PC-3 (cell line): ENCODE results near the gene JAZF1. TPM values are rescaled to one million over a fixed set of nuclear protein-coding genes. Genes with fewer than 3 reads are reported as not detected.

Source experiments
- ATAC-seq: fragments of 200-7000 bp; cut with Tn5 transposase; 2 replicates; pipeline ENCODE4 v1.9.1; 2020; ENCODE audit warnings: mild to moderate bottlenecking, moderate library complexity
- BruUV-seq: library from RNA; stranded (reverse); fragments of 400-500 nt; replicated peaks from 2 replicates; lab custom pipeline; 2021; lab: Mats Ljungman, UMichigan
- CTCF ChIA-PET: fragments of 300-600 bp; sonication (Branson Sonifier 250); formaldehyde crosslinking; loops from one replicate; lab custom pipeline; 2022; ENCODE audit warnings: antibody characterized with exemption; lab: Charles Lee
- POLR2A ChIA-PET: fragments of 300-600 bp; sonication (Branson Sonifier 250); formaldehyde crosslinking; loops from one replicate; lab custom pipeline; 2022; ENCODE audit warnings: antibody characterized with exemption; ENCODE audit not compliant: unreplicated experiment; lab: Charles Lee
- DNase-seq: peaks from one replicate; pipeline ENCODE4 v3.0.0-alpha.2; 2015
- H2AFZ ChIP-seq: fragments of 300-600 bp; sonication (generic); 2 replicates; pipeline ENCODE4 v1.6.0; 2016; ENCODE audit warnings: antibody characterized with exemption, low read length
- H3F3A ChIP-seq: fragments of 300-600 bp; sonication (generic); one replicate; pipeline ENCODE4 v1.6.0; 2017; ENCODE audit warnings: antibody characterized with exemption, low read length, control low read depth, mild to moderate bottlenecking; ENCODE audit not compliant: unreplicated experiment
- H3K27ac ChIP-seq: fragments of 300-600 bp; sonication (generic); 2 replicates; pipeline ENCODE4 v1.5.1; 2016; ENCODE audit warnings: mild to moderate bottlenecking, low read length
- H3K27me3 ChIP-seq: fragments of 300-600 bp; sonication (generic); 2 replicates; pipeline ENCODE4 v1.6.1; 2016; ENCODE audit warnings: low read length, mixed read lengths
- H3K36me3 ChIP-seq: fragments of 300-600 bp; sonication (generic); 2 replicates; pipeline ENCODE4 v1.6.1; 2016; ENCODE audit warnings: low read depth, mixed run types, low read length, mixed read lengths
- H3K4me1 ChIP-seq: fragments of 300-600 bp; sonication (generic); 2 replicates; pipeline ENCODE4 v1.5.1; 2016; ENCODE audit warnings: low read length; ENCODE audit not compliant: insufficient read depth
- H3K4me2 ChIP-seq: fragments of 300-600 bp; sonication (generic); 2 replicates; pipeline ENCODE4 v1.6.0; 2016; ENCODE audit warnings: low read length
- H3K4me3 ChIP-seq: fragments of 300-600 bp; sonication (generic); 2 replicates; pipeline ENCODE4 v1.5.1; 2016; ENCODE audit warnings: mild to moderate bottlenecking, low read length, mixed read lengths
- H3K79me2 ChIP-seq: fragments of 300-600 bp; sonication (generic); 2 replicates; pipeline ENCODE4 v1.6.1; 2017; ENCODE audit warnings: low read length, mixed read lengths
- H3K9ac ChIP-seq: fragments of 300-600 bp; sonication (generic); 2 replicates; pipeline ENCODE4 v1.6.0; 2016; ENCODE audit warnings: mild to moderate bottlenecking, low read length
- H3K9me2 ChIP-seq: fragments of 300-600 bp; sonication (generic); replicated peaks from 2 replicates; pipeline ENCODE4 v1.6.1; 2016; ENCODE audit warnings: mixed run types, low read length, mixed read lengths
- H3K9me3 ChIP-seq: fragments of 300-600 bp; sonication (generic); 2 replicates; pipeline ENCODE4 v1.6.1; 2016; ENCODE audit warnings: low read length, mixed read lengths
- H4K20me1 ChIP-seq: fragments of 300-600 bp; sonication (generic); 2 replicates; pipeline ENCODE4 v1.6.1; 2016; ENCODE audit warnings: low read length, mixed read lengths
- EZH2 ChIP-seq: fragments of 300-600 bp; sonication (generic); IDR thresholded peaks from one replicate; pipeline ENCODE4 v1.6.1; 2017; ENCODE audit warnings: antibody characterized with exemption, mild to moderate bottlenecking, low read length; ENCODE audit not compliant: unreplicated experiment
- EZH2phosphoT487 ChIP-seq: fragments of 300-600 bp; sonication (generic); IDR thresholded peaks from 2 replicates; pipeline ENCODE4 v1.6.1; 2018; ENCODE audit warnings: mild to moderate bottlenecking, antibody characterized with exemption, low read length, borderline replicate concordance
- intact Hi-C: fragments of 100-400 bp; cut with micrococcal nuclease; formaldehyde crosslinking; loops from 2 replicates; pipeline ENCODE4 v1.9.0; 2023
- total RNA-seq: library from RNA; depleted of rRNA; stranded (reverse); fragments of >200 nt; gene quantifications from 2 replicates; pipeline ENCODE4 v1.2.3, GENCODE V29; 2014
- TF ChIP-seq, protein P1 (sequence below): fragments of 300-600 bp; sonication (generic); conservative IDR thresholded peaks from 2 replicates; pipeline ENCODE4 v1.5.1; 2017; ENCODE audit warnings: antibody characterized with exemption, low read depth, mild to moderate bottlenecking, low read length

Gene JAZF1
- total RNA-seq, 1 experiment from 2014 or later: 2.3 TPM

DNA sequence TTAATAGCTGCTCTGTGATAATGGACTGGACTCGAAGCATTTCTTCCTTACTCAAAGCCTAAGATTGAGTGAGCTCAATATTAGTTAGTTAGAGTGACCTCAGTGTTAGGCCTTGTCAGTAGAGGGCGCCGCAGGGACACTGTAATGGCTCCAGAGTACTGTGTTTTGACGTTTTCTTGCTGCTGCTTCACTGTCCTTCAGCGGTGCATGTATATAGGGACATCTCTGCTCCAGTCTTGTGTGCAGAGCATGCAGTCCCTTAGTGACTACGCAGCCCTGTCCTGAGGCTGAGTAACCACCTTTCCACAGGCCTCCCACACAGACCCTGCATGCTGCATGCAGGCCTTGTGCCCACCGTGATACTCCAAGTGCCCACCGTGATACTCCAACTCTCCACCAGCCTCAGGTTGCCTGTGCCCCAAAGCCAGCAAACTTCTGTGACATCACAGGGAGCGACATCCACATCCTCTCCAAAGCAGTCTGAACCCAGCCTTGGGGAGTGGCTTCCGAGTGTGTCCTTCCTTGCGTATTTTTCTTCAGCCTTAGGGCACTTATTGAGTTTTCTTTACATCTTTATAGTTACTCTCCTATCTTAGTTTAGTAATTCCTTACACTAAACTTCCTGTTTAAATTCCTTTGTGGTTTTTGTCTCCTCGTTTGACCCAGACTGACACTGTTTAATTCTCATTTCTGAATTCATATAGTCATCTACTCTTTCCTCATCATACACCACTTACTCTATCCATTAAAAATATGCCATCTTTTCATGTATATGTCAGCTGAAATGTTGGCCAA lies 118.2 kb downstream of the JAZF1 start:
- peak; percentile 73 for DNase-seq
- BruUV-seq: no TSS peak
- H3K27ac ChIP-seq: peak overlapping the region; percentile 63
- peak overlapping the region; percentile 9; the same call in 1 of the 2 replicates for H3K4me3 ChIP-seq
- H3K36me3 ChIP-seq: no peaks in the 10 kb centered on the region
- H3K9me3 ChIP-seq: no peaks in the 10 kb centered on the region
- H3K9me2 ChIP-seq: no peaks in the 10 kb centered on the region
- H3K4me1 ChIP-seq: peaks cover 29% of the 10 kb centered on the region
- intact Hi-C loops: loop anchor here (1.0 kb wide), 2 partner anchors 16 to 25 kb away; no protein-coding TSS in a partner anchor
- H2AFZ ChIP-seq: peak overlapping the region; percentile 65
- H3K9ac ChIP-seq: no peak overlapping the region
- POLR2A ChIA-PET: interaction anchor here (0.6 kb wide), 1 partner anchor 638 kb away, joined by 4 read pairs; no protein-coding TSS in a partner anchor
- no peaks in the 10 kb centered on the region for H3F3A ChIP-seq
- H3K27me3 ChIP-seq: no peaks in the 10 kb centered on the region
- peak; percentile 89 for ATAC-seq
- no peak for TF ChIP-seq EZH2
- TF ChIP-seq EZH2phosphoT487: no peak
- TF ChIP-seq, protein P1, sequence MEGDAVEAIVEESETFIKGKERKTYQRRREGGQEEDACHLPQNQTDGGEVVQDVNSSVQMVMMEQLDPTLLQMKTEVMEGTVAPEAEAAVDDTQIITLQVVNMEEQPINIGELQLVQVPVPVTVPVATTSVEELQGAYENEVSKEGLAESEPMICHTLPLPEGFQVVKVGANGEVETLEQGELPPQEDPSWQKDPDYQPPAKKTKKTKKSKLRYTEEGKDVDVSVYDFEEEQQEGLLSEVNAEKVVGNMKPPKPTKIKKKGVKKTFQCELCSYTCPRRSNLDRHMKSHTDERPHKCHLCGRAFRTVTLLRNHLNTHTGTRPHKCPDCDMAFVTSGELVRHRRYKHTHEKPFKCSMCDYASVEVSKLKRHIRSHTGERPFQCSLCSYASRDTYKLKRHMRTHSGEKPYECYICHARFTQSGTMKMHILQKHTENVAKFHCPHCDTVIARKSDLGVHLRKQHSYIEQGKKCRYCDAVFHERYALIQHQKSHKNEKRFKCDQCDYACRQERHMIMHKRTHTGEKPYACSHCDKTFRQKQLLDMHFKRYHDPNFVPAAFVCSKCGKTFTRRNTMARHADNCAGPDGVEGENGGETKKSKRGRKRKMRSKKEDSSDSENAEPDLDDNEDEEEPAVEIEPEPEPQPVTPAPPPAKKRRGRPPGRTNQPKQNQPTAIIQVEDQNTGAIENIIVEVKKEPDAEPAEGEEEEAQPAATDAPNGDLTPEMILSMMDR: peak; percentile 85
- H4K20me1 ChIP-seq: no peaks in the 10 kb centered on the region
- H3K79me2 ChIP-seq: no peaks in the 10 kb centered on the region
- peak overlapping the region; percentile 59 for H3K4me2 ChIP-seq
- CTCF ChIA-PET: interaction anchor here (0.5 to 2.4 kb wide), 15 partner anchors 8 to 1905 kb away, joined by 3 to 22 read pairs (median 4); no protein-coding TSS in a partner anchor

DNA sequence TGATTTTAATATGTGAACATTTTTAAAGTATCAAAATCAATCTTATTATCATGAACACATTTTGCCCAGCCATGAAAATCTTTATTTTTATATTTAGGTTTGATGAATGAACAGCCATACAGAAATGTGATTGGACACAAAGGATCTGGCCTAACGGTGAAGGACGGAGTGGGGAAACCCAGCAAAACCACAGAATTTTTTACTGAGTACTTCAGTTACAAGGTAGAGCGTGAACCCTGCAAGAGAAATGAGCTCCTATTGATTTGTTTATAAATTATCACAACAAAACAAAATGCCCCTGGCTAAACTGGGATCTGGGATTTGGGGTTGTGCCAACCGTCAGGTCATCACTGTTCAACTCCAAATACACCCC lies 118.8 kb downstream of the JAZF1 start:
- CTCF ChIA-PET: interaction anchor here (0.5 to 2.4 kb wide), 14 partner anchors 9 to 866 kb away, joined by 3 to 22 read pairs (median 4); no protein-coding TSS in a partner anchor

More for the DNA sequence above, 118.8 kb downstream of the JAZF1 start:
- Histone ChIP-seq H3K36me3 (no peaks in the 10 kb centered on the region), H4K20me1 (no peaks in the 10 kb centered on the region), H3K79me2 (no peaks in the 10 kb centered on the region), H3K27ac (peak overlapping the region; percentile 63), H3K4me2 (peak overlapping the region; percentile 59; the same call in 1 of the 2 replicates), H3K9me2 (no peaks in the 10 kb centered on the region), H2AFZ (peak overlapping the region; percentile 65; the same call in 1 of the 2 replicates), H3K27me3 (no peaks in the 10 kb centered on the region), H3K4me3 (no peak overlapping the region), H3K9ac (no peak overlapping the region), H3F3A (no peaks in the 10 kb centered on the region), H3K9me3 (no peaks in the 10 kb centered on the region), H3K4me1 (peaks cover 29% of the 10 kb centered on the region)
- TF ChIP-seq EZH2phosphoT487: no peak
- TF ChIP-seq, protein P1: no peak
- no peak for TF ChIP-seq EZH2
- DNase-seq (no peak), ATAC-seq (no peak)
- BruUV-seq: no TSS peak
- POLR2A ChIA-PET: interaction anchor here (0.6 kb wide), 1 partner anchor 638 kb away, joined by 4 read pairs; no protein-coding TSS in a partner anchor
- intact Hi-C loops: loop anchor here (1.0 kb wide), 2 partner anchors 16 to 25 kb away; no protein-coding TSS in a partner anchor
